DND-41 (cell line): ENCODE measurements around the gene DACT1.

Source experiments
- ATAC-seq: fragments of 200-7000 bp; cut with Tn5 transposase; 3 replicates; pipeline ENCODE4 v1.9.1; 2021; ENCODE audit warnings: low read depth; ENCODE audit not compliant: insufficient read depth
- DNase-seq: peaks from one replicate; pipeline ENCODE4 v3.0.0-alpha.2; 2020
- H2AFZ ChIP-seq: 2 replicates; pipeline ENCODE4 v1.6.0; 2012; ENCODE audit warnings: low read depth, low read length
- H3K27ac ChIP-seq: 2 replicates; pipeline ENCODE4 v1.5.1; 2012; ENCODE audit warnings: low read length, inconsistent platforms
- H3K27me3 ChIP-seq: fragments of 200-600 bp; sonication (generic); 2 replicates; pipeline ENCODE4 v1.6.0; 2012; ENCODE audit warnings: low read length, mild to moderate bottlenecking, inconsistent platforms; ENCODE audit not compliant: insufficient read depth, poor library complexity
- H3K36me3 ChIP-seq: 2 replicates; pipeline ENCODE4 v1.5.1; 2012; ENCODE audit warnings: low read length, inconsistent platforms; ENCODE audit not compliant: insufficient read depth
- H3K4me1 ChIP-seq: 2 replicates; pipeline ENCODE4 v1.5.1; 2012; ENCODE audit warnings: mild to moderate bottlenecking, low read length; ENCODE audit not compliant: insufficient read depth
- H3K4me2 ChIP-seq: 2 replicates; pipeline ENCODE4 v1.6.0; 2012; ENCODE audit warnings: mild to moderate bottlenecking, moderate library complexity, low read length, inconsistent platforms; ENCODE audit not compliant: insufficient read depth
- H3K4me3 ChIP-seq, 2 experiments: fragments of 200-600 bp in 1 of 2; shearing (Covaris generic) in 1 of 2; 2 replicates each; pipeline ENCODE4 v1.5.1; 2012 to 2016; ENCODE audit warnings: inconsistent platforms in 2 of 2, low read length in 2 of 2, mild to moderate bottlenecking in 2 of 2, low read depth in 1 of 2, moderate library complexity in 1 of 2
- H3K79me2 ChIP-seq: 2 replicates; pipeline ENCODE4 v1.6.0; 2012; ENCODE audit warnings: low read length, inconsistent platforms; ENCODE audit not compliant: insufficient read depth
- H3K9ac ChIP-seq: 2 replicates; pipeline ENCODE4 v1.6.0; 2012; ENCODE audit warnings: low read depth, mild to moderate bottlenecking, inconsistent platforms, low read length, moderate library complexity
- H3K9me3 ChIP-seq: 2 replicates; pipeline ENCODE4 v1.5.1; 2012; ENCODE audit warnings: low read length, moderate library complexity, mild to moderate bottlenecking, inconsistent platforms; ENCODE audit not compliant: insufficient read depth, severe bottlenecking
- H4K20me1 ChIP-seq: 2 replicates; pipeline ENCODE4 v1.6.0; 2012; ENCODE audit warnings: low read length; ENCODE audit not compliant: insufficient read depth
- CTCF ChIP-seq: IDR thresholded peaks from 2 replicates; pipeline ENCODE4 v1.5.1; 2012; ENCODE audit warnings: borderline replicate concordance, low read length, moderate library complexity, mild to moderate bottlenecking; ENCODE audit not compliant: poor library complexity, severe bottlenecking; ENCODE audit errors: extremely low read depth
- EZH2 ChIP-seq: IDR thresholded peaks from 3 replicates; pipeline ENCODE4 v1.6.1; 2012; ENCODE audit warnings: borderline replicate concordance, low read depth, mild to moderate bottlenecking, moderate library complexity, low read length, inconsistent platforms; ENCODE audit not compliant: severe bottlenecking

The DACT1 gene

GRCh38 chr14:58677517-58677916 is 39.8 kb downstream of the DACT1 start:
- no peak for TF ChIP-seq CTCF
- TF ChIP-seq EZH2: no peak
- Histone ChIP-seq H3K9me3 (no peaks in the 10 kb centered on the region), H2AFZ (no peak overlapping the region), H3K9ac (no peak overlapping the region), H3K27me3 (peaks cover 22% of the 10 kb centered on the region), H4K20me1 (no peaks in the 10 kb centered on the region), H3K4me1 (no peaks in the 10 kb centered on the region), H3K27ac (no peak overlapping the region), H3K36me3 (no peaks in the 10 kb centered on the region), H3K4me3 (no peak overlapping the region), H3K79me2 (no peaks in the 10 kb centered on the region), H3K4me2 (no peak overlapping the region)
- no peak for ATAC-seq
- DNase-seq: no peak

DNA sequence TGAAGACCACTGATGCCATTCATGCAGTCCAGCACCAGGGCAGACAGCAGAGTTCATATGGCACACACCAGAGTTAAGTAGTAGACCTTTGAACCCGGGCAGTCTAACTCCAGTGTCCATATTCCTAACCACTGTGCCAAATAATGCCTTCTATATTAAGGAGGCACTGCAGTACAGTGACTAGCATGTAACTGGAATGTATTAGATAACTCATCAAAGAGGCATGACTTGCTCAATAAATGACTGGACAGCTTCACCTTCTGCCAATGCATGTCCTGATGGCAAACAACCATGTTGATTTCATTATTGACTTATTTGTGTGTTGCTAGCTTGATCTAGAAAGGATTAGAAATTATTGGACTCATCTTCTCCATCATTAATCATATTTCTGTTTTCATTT is 40.2 kb downstream of the DACT1 start:
- TF ChIP-seq EZH2 (no peak), CTCF (no peak)
- no peak overlapping the region for H3K9ac ChIP-seq
- ATAC-seq (no peak), DNase-seq (no peak)
- H3K36me3 ChIP-seq: no peaks in the 10 kb centered on the region
- H3K4me3 ChIP-seq: no peak overlapping the region
- no peak overlapping the region for H3K4me2 ChIP-seq
- H2AFZ ChIP-seq: no peak overlapping the region
- H3K9me3 ChIP-seq: no peaks in the 10 kb centered on the region
- H3K27ac ChIP-seq: no peak overlapping the region
- no peaks in the 10 kb centered on the region for H3K79me2 ChIP-seq
- H3K27me3 ChIP-seq: peaks cover 22% of the 10 kb centered on the region
- no peaks in the 10 kb centered on the region for H3K4me1 ChIP-seq
- no peaks in the 10 kb centered on the region for H4K20me1 ChIP-seq

GRCh38 chr14:58680698-58681097 is 42.9 kb downstream of the DACT1 start:
- Histone ChIP-seq H3K9me3 (no peaks in the 10 kb centered on the region), H3K9ac (no peak overlapping the region), H4K20me1 (no peaks in the 10 kb centered on the region), H3K36me3 (no peaks in the 10 kb centered on the region), H2AFZ (no peak overlapping the region), H3K4me1 (no peaks in the 10 kb centered on the region), H3K79me2 (no peaks in the 10 kb centered on the region), H3K4me2 (no peak overlapping the region), H3K27ac (no peak overlapping the region), H3K4me3 (no peak overlapping the region), H3K27me3 (peaks cover 22% of the 10 kb centered on the region)
- no peak for DNase-seq
- ATAC-seq: no peak
- TF ChIP-seq EZH2: no peak
- no peak for TF ChIP-seq CTCF

GRCh38 chr14:58687232-58687795 is 49.6 kb downstream of the DACT1 start:
- H3K4me3 ChIP-seq: no peak overlapping the region
- H3K4me1 ChIP-seq: no peaks in the 10 kb centered on the region
- no peak overlapping the region for H3K9ac ChIP-seq
- no peak for TF ChIP-seq CTCF
- no peak for TF ChIP-seq EZH2
- DNase-seq (no peak), ATAC-seq (no peak)
- no peaks in the 10 kb centered on the region for H3K9me3 ChIP-seq
- no peak overlapping the region for H3K4me2 ChIP-seq
- no peak overlapping the region for H3K27ac ChIP-seq
- H3K79me2 ChIP-seq: no peaks in the 10 kb centered on the region
- H2AFZ ChIP-seq: no peak overlapping the region
- peaks cover under 1% of the 10 kb centered on the region for H3K27me3 ChIP-seq
- H4K20me1 ChIP-seq: no peaks in the 10 kb centered on the region
- H3K36me3 ChIP-seq: no peaks in the 10 kb centered on the region
